Measurements from ENCODE around the gene CCDC68. TPM values are rescaled to one million over a fixed set of nuclear protein-coding genes. Genes with fewer than 3 reads are reported as not detected.

CCDC68 gene
- total RNA-seq, 1 donor from 2014 or later: not detected

DNA sequence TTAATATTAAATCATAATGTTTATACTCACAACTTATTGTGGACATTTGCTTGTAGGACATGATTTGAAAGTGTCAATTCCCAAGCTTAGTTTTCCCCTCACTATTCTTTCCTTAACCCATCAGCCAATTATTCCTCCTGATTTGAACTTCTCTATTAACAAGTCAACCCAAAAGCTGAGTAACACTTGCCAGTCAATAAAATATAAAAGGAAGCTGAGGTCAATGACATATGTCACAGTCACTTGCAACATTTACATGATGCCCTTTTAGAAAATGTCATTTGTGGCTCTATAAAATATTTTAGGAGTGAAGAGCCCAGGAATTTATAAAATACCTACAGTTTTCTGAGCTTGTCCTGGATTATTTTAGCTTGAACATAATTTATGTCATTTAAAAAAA is 7.2 kb downstream of the CCDC68 start:
- no peak overlapping the region for H3K27ac Mint-ChIP-seq (ENCODE audit: unreplicated experiment)
- no peak overlapping the region for H3K4me3 Mint-ChIP-seq (ENCODE audit: unreplicated experiment)
- H3K27me3 Mint-ChIP-seq (ENCODE audit: low read depth): peaks cover 9% of the 10 kb centered on the region
- DNase-seq (ENCODE audit: low spot score): no peak
- peaks cover under 1% of the 10 kb centered on the region for H3K4me1 Mint-ChIP-seq (ENCODE audit: low read depth)
- H3K36me3 Mint-ChIP-seq (ENCODE audit: low read depth): no peaks in the 10 kb centered on the region
- H3K9me3 Mint-ChIP-seq (ENCODE audit: low read depth): no peaks in the 10 kb centered on the region
- TF ChIP-seq, protein P1, sequence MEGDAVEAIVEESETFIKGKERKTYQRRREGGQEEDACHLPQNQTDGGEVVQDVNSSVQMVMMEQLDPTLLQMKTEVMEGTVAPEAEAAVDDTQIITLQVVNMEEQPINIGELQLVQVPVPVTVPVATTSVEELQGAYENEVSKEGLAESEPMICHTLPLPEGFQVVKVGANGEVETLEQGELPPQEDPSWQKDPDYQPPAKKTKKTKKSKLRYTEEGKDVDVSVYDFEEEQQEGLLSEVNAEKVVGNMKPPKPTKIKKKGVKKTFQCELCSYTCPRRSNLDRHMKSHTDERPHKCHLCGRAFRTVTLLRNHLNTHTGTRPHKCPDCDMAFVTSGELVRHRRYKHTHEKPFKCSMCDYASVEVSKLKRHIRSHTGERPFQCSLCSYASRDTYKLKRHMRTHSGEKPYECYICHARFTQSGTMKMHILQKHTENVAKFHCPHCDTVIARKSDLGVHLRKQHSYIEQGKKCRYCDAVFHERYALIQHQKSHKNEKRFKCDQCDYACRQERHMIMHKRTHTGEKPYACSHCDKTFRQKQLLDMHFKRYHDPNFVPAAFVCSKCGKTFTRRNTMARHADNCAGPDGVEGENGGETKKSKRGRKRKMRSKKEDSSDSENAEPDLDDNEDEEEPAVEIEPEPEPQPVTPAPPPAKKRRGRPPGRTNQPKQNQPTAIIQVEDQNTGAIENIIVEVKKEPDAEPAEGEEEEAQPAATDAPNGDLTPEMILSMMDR (IDR thresholded peaks at IDR 0.05): no peak

DNA sequence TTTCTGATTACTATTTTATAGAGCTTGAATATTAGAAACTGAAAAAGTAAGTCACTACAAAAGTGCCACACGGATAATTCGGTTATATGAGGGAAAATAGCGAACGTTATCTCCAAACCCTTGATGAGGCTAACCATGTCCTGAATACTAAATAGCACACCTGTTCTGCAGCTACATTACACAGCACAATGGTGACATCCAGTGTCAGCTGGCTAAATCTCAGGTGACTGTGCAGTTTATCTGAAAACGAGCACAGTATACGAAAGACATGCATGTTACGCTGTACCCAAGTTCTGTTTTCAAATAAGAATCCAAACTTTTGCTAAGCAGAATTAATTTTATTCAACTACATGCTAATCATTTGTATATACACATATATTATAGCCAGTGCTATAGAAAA is 9.0 kb downstream of the CCDC68 start:
- Mint-ChIP-seq H3K4me1 (ENCODE audit: low read depth) (peaks cover 4% of the 10 kb centered on the region), H3K27me3 (ENCODE audit: low read depth) (peaks cover 9% of the 10 kb centered on the region), H3K27ac (ENCODE audit: unreplicated experiment) (no peak overlapping the region), H3K9me3 (ENCODE audit: low read depth) (no peaks in the 10 kb centered on the region), H3K4me3 (ENCODE audit: unreplicated experiment) (no peak overlapping the region), H3K36me3 (ENCODE audit: low read depth) (no peaks in the 10 kb centered on the region)
- no peak for DNase-seq (ENCODE audit: low spot score)
- TF ChIP-seq, protein P1 (IDR thresholded peaks at IDR 0.05): peak; percentile 42

DNA sequence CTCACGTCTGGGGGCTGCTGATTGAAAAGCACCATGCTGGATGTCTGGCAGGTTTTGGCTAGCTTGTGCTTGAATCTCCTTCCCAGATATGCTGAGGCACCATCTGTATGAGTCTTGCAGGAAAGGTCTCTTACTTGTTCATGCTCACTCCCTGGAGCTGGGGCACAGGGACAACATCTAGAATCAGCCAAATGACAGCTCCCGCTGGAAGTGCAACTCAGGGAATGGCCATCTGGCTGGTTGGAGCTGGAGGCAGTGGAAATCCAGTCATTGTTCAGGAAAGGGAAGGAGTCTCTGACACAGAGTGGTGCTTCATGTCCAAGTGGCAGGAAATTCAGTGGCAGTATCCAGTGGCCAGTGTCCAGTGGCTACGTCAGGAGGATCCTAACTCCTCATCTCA is 9.7 kb downstream of the CCDC68 start:
- TF ChIP-seq, protein P1 (IDR thresholded peaks at IDR 0.05): no peak
- H3K4me3 Mint-ChIP-seq (ENCODE audit: unreplicated experiment): no peak overlapping the region
- no peak overlapping the region for H3K27ac Mint-ChIP-seq (ENCODE audit: unreplicated experiment)
- H3K36me3 Mint-ChIP-seq (ENCODE audit: low read depth): no peaks in the 10 kb centered on the region
- peaks cover 4% of the 10 kb centered on the region for H3K4me1 Mint-ChIP-seq (ENCODE audit: low read depth)
- DNase-seq (ENCODE audit: low spot score): no peak
- peaks cover 9% of the 10 kb centered on the region for H3K27me3 Mint-ChIP-seq (ENCODE audit: low read depth)
- H3K9me3 Mint-ChIP-seq (ENCODE audit: low read depth): no peaks in the 10 kb centered on the region

DNA sequence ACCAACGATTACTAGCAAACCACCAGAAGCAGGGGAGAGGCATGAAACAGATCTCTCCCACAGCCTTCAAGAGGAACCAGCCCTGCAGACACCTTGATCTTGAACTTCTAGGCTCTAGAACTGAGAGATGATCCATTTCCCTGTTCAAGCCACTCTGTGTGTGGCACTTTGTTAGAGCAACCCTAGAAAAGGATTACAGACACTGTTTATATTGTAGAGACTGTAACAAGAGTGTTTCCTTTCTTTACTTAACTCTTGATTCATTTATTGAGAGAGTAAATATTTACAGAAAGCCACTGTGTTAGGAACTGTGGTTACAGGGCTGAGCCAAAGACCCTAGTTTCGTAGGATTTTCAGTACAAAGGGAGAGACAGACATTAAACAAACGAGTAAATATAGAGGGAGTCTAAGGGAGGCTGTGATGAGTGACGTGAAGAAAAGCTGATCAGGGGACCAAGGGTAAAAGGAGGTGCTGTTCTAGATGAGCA is 10.9 kb downstream of the CCDC68 start:
- H3K36me3 Mint-ChIP-seq (ENCODE audit: low read depth): no peaks in the 10 kb centered on the region
- no peak for DNase-seq (ENCODE audit: low spot score)

DNA sequence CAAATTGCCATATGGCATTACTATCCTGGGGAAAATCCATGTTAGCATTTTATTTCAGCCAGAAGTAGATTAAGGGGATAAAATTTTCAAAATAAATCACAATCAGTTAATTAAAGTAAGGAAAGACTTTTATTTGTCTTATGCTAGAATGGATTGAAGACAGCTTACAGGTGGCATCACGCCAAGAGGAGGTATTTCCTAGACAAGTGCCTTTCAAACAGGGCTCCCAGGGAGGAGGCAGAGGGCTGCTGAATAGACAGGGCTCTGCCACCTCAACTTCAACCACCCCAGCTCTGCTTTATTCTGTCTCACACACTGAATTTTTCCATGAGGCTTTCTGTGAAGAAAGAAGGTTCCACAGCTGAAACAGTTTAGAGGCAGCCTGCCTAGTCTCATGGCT is 12.2 kb downstream of the CCDC68 start:
- Mint-ChIP-seq H3K27ac (ENCODE audit: unreplicated experiment) (no peak overlapping the region), H3K27me3 (ENCODE audit: low read depth) (peaks cover 9% of the 10 kb centered on the region), H3K9me3 (ENCODE audit: low read depth) (no peaks in the 10 kb centered on the region), H3K36me3 (ENCODE audit: low read depth) (no peaks in the 10 kb centered on the region), H3K4me1 (ENCODE audit: low read depth) (peaks cover 4% of the 10 kb centered on the region), H3K4me3 (ENCODE audit: unreplicated experiment) (no peak overlapping the region)
- DNase-seq (ENCODE audit: low spot score): no peak
- TF ChIP-seq, protein P1 (IDR thresholded peaks at IDR 0.05): no peak

More for the DNA sequence above, 10.9 kb downstream of the CCDC68 start:
- H3K4me1 Mint-ChIP-seq (ENCODE audit: low read depth): peaks cover 4% of the 10 kb centered on the region
- H3K27ac Mint-ChIP-seq (ENCODE audit: unreplicated experiment): no peak overlapping the region
- H3K9me3 Mint-ChIP-seq (ENCODE audit: low read depth): no peaks in the 10 kb centered on the region
- H3K27me3 Mint-ChIP-seq (ENCODE audit: low read depth): peaks cover 9% of the 10 kb centered on the region
- H3K4me3 Mint-ChIP-seq (ENCODE audit: unreplicated experiment): no peak overlapping the region
- TF ChIP-seq, protein P1 (IDR thresholded peaks at IDR 0.05): no peak

Measured in chondrocyte (in vitro differentiated cells).